ENCODE measurements around the gene SARDH.

- no peak for TF ChIP-seq CTCF (IDR thresholded peaks at IDR 0.05)
- TF ChIP-seq POLR2A (IDR thresholded peaks at IDR 0.05), result no peak
These were observed 46.8 kb upstream of the SARDH start for GRCh38 chr9:133784731-133785561.
